IPS DF 6.9 (cell line): ENCODE results near the gene PRKCE.

Experiments
- DNase-seq: peaks from one replicate; pipeline ENCODE4 v3.0.0-alpha.2; 2013; ENCODE audit warnings: low read depth, low spot score
- H3K27ac ChIP-seq: one replicate; pipeline ENCODE4 v1.5.1; 2013; ENCODE audit warnings: low read length, control low read depth
- H3K27me3 ChIP-seq: 2 replicates; pipeline ENCODE4 v1.6.1; 2013; ENCODE audit warnings: mild to moderate bottlenecking, low read length; ENCODE audit not compliant: control insufficient read depth, insufficient read depth
- H3K36me3 ChIP-seq: 2 replicates; pipeline ENCODE4 v1.6.1; 2013; ENCODE audit warnings: low read length; ENCODE audit not compliant: control insufficient read depth, insufficient read depth
- H3K4me1 ChIP-seq: 2 replicates; pipeline ENCODE4 v1.6.1; 2013; ENCODE audit warnings: low read length; ENCODE audit not compliant: control insufficient read depth, insufficient read depth
- H3K4me3 ChIP-seq: 2 replicates; pipeline ENCODE4 v1.5.1; 2013; ENCODE audit warnings: mild to moderate bottlenecking, low read length
- H3K9me3 ChIP-seq: 2 replicates; pipeline ENCODE4 v1.6.1; 2013; ENCODE audit warnings: low read length, inconsistent platforms; ENCODE audit not compliant: control insufficient read depth, insufficient read depth
- WGBS: extraction: QIAGEN DNeasy Blood & Tissue Kit; methylation state at CpG from one replicate; pipeline ENCODE4 v1.1.7; 2013; ENCODE audit warnings: mixed read lengths, missing lambda C conversion rate; ENCODE audit not compliant: insufficient read length, insufficient coverage; 5-methylcytosine and 5-hydroxymethylcytosine counted together

Gene PRKCE

GRCh38 chr2:45836740-45837139 lies 185.3 kb downstream of the PRKCE start:
- Histone ChIP-seq H3K4me1 (peaks cover 6% of the 10 kb centered on the region; the same call in 1 of the 2 replicates), H3K36me3 (no peaks in the 10 kb centered on the region), H3K27me3 (no peaks in the 10 kb centered on the region; the same call in 1 of the 2 replicates), H3K27ac (no peak overlapping the region), H3K4me3 (no peak overlapping the region), H3K9me3 (no peaks in the 10 kb centered on the region)
- DNase-seq: no peak
- no CpG with 5 or more reads among the region's 3 CpGs for WGBS

GRCh38 chr2:45837812-45838341 lies 186.4 kb downstream of the PRKCE start:
- H3K27me3 ChIP-seq: no peaks in the 10 kb centered on the region; the same call in 1 of the 2 replicates
- no CpG with 5 or more reads among the region's 7 CpGs for WGBS
- no peak for DNase-seq
- no peak overlapping the region for H3K27ac ChIP-seq
- no peaks in the 10 kb centered on the region for H3K36me3 ChIP-seq
- peaks cover 6% of the 10 kb centered on the region; the same call in 1 of the 2 replicates for H3K4me1 ChIP-seq
- no peak overlapping the region for H3K4me3 ChIP-seq
- no peaks in the 10 kb centered on the region for H3K9me3 ChIP-seq

- no peak overlapping the region for H3K27ac ChIP-seq
- peaks cover 6% of the 10 kb centered on the region; the same call in 1 of the 2 replicates for H3K4me1 ChIP-seq
Measured at GRCh38 chr2:45839508-45840251, 188.2 kb downstream of the PRKCE start.

GRCh38 chr2:45840481-45840880 lies 189.0 kb downstream of the PRKCE start:
- no peak overlapping the region for H3K27ac ChIP-seq
- DNase-seq: no peak

More at GRCh38 chr2:45839508-45840251, 188.2 kb downstream of the PRKCE start:
- no peaks in the 10 kb centered on the region for H3K9me3 ChIP-seq
- WGBS: no CpG with 5 or more reads among the region's 14 CpGs
- no peaks in the 10 kb centered on the region for H3K36me3 ChIP-seq
- DNase-seq: no peak
- H3K4me3 ChIP-seq: no peak overlapping the region
- no peaks in the 10 kb centered on the region for H3K27me3 ChIP-seq

GRCh38 chr2:45841752-45842407 lies 190.4 kb downstream of the PRKCE start:
- no CpG with 5 or more reads among the region's 4 CpGs for WGBS
- no peaks in the 10 kb centered on the region for H3K36me3 ChIP-seq
- H3K27me3 ChIP-seq: no peaks in the 10 kb centered on the region
- H3K9me3 ChIP-seq: no peaks in the 10 kb centered on the region
- no peak overlapping the region for H3K27ac ChIP-seq
- H3K4me3 ChIP-seq: no peak overlapping the region
- H3K4me1 ChIP-seq: peaks cover 1% of the 10 kb centered on the region; the same call in 1 of the 2 replicates
- DNase-seq: no peak

More at GRCh38 chr2:45840481-45840880, 189.0 kb downstream of the PRKCE start:
- WGBS: no CpG with 5 or more reads among the region's 9 CpGs
- Histone ChIP-seq H3K4me3 (no peak overlapping the region), H3K27me3 (no peaks in the 10 kb centered on the region), H3K36me3 (no peaks in the 10 kb centered on the region), H3K4me1 (peaks cover 6% of the 10 kb centered on the region; the same call in 1 of the 2 replicates), H3K9me3 (no peaks in the 10 kb centered on the region)

- Histone ChIP-seq H3K27me3 (no peaks in the 10 kb centered on the region), H3K4me3 (no peak overlapping the region), H3K9me3 (no peaks in the 10 kb centered on the region), H3K27ac (no peak overlapping the region), H3K36me3 (no peaks in the 10 kb centered on the region), H3K4me1 (no peaks in the 10 kb centered on the region)
- no peak for DNase-seq
- WGBS: no CpG with 5 or more reads among the region's 8 CpGs
Measured at GRCh38 chr2:45843136-45843535, 191.7 kb downstream of the PRKCE start.

GRCh38 chr2:45844796-45845457 lies 193.5 kb downstream of the PRKCE start:
- no peaks in the 10 kb centered on the region for H3K4me1 ChIP-seq
- no peak overlapping the region for H3K27ac ChIP-seq
- no peak for DNase-seq
- no CpG with 5 or more reads among the region's 3 CpGs for WGBS
- no peaks in the 10 kb centered on the region for H3K36me3 ChIP-seq
- no peaks in the 10 kb centered on the region for H3K9me3 ChIP-seq
- H3K4me3 ChIP-seq: no peak overlapping the region
- H3K27me3 ChIP-seq: no peaks in the 10 kb centered on the region

GRCh38 chr2:45845566-45845965 lies 194.1 kb downstream of the PRKCE start:
- H3K27ac ChIP-seq: no peak overlapping the region
- DNase-seq: no peak
- no peaks in the 10 kb centered on the region for H3K36me3 ChIP-seq
- no peaks in the 10 kb centered on the region for H3K27me3 ChIP-seq
- no peak overlapping the region for H3K4me3 ChIP-seq
- WGBS: no CpG with 5 or more reads among the region's 6 CpGs
- H3K9me3 ChIP-seq: no peaks in the 10 kb centered on the region
- H3K4me1 ChIP-seq: no peaks in the 10 kb centered on the region

- WGBS: no CpG with 5 or more reads among the region's 7 CpGs
- no peaks in the 10 kb centered on the region for H3K27me3 ChIP-seq
- no peak for DNase-seq
- no peaks in the 10 kb centered on the region for H3K4me1 ChIP-seq
- no peaks in the 10 kb centered on the region for H3K36me3 ChIP-seq
- H3K9me3 ChIP-seq: no peaks in the 10 kb centered on the region
- H3K27ac ChIP-seq: no peak overlapping the region
- no peak overlapping the region for H3K4me3 ChIP-seq
Measured at GRCh38 chr2:45849491-45850283, 198.2 kb downstream of the PRKCE start.

- Histone ChIP-seq H3K9me3 (no peaks in the 10 kb centered on the region), H3K4me1 (no peaks in the 10 kb centered on the region), H3K27ac (no peak overlapping the region), H3K4me3 (no peak overlapping the region), H3K27me3 (no peaks in the 10 kb centered on the region), H3K36me3 (no peaks in the 10 kb centered on the region)
- no CpG with 5 or more reads among the region's 2 CpGs for WGBS
- no peak for DNase-seq
Measured at GRCh38 chr2:45850558-45850957, 199.1 kb downstream of the PRKCE start.
